ENCODE data around the gene TMEM43. TPM values are rescaled to one million over a fixed set of nuclear protein-coding genes. Genes with fewer than 3 reads are reported as not detected.

TMEM43 gene
- total and polyA plus RNA-seq, 4 donors: 44.3 to 104 (median 74.5) TPM

DNA sequence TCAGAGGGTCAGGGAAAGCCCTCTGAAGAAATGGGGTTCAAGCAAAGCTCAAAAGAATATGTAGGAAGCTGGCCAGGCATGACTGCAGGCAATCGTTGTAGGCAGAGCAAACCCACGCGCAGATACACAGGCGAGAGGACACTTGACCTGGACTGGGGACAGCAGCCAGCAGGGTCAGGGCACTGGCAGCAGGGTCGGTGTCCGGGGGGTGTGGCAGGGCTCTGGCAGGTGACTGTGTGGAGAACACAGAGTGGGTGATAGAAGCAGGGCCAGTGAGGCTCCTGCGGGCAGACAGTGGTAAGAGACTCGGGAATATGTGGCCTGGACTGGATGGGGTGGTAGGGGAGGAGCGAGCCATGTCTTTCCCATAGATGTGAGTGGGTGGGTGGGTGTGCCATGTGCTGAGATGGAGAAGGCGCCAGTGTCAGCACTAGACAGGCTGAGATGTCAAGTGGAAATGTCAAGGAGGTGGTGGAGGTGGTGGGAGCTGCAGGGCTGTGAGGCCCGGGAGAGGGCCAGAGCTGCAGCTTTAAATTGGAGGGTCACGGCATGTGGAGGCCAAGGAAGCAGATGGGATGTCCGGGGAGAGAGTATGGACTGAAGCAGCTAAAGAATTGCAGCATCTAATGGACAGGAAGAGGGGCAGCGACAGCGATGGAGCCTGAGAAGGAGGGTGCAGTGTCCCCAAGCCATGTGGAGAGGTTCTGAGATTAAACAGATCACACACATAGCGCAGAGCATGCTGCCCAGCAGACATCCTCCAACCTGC, 13.4 kb downstream of the TMEM43 start:
- H3K9ac ChIP-seq (ENCODE audit: insufficient read depth in 1 of 2, low read length in 2 of 2): no peak overlapping the region
- H3K9me3 ChIP-seq (ENCODE audit: control insufficient read depth in 4 of 4, insufficient read depth in 3 of 4, low read length in 3 of 4): no peaks in the 10 kb centered on the region
- H3K27me3 ChIP-seq (ENCODE audit: control insufficient read depth in 3 of 3, insufficient read depth in 3 of 3, low read length in 2 of 3): no peaks in the 10 kb centered on the region
- H3K36me3 ChIP-seq (ENCODE audit: control insufficient read depth in 4 of 4, insufficient read depth in 4 of 4, low read length in 4 of 4): peaks cover 15 to 75% (median 40%) of the 10 kb centered on the region in 4 donors
- no peak overlapping the region for H3K27ac ChIP-seq (ENCODE audit: low read depth in 1 of 2, low read length in 1 of 2)
- H3K4me1 ChIP-seq (ENCODE audit: control insufficient read depth in 5 of 5, insufficient read depth in 5 of 5, low read length in 5 of 5): peaks cover 0 to 8% (median 4%) of the 10 kb centered on the region in 5 donors
- ATAC-seq (ENCODE audit: insufficient read depth, low FRiP score) (no peak), DNase-seq (no peak)
- H3K4me3 ChIP-seq: no peak overlapping the region
- 90 to 94% methylated on average over 16 of the region's 16 CpGs for WGBS, 2 donors
- TF ChIP-seq CTCF (IDR thresholded peaks at IDR 0.05; ENCODE audit: control extremely low read depth, extremely low read depth): no peak

DNA sequence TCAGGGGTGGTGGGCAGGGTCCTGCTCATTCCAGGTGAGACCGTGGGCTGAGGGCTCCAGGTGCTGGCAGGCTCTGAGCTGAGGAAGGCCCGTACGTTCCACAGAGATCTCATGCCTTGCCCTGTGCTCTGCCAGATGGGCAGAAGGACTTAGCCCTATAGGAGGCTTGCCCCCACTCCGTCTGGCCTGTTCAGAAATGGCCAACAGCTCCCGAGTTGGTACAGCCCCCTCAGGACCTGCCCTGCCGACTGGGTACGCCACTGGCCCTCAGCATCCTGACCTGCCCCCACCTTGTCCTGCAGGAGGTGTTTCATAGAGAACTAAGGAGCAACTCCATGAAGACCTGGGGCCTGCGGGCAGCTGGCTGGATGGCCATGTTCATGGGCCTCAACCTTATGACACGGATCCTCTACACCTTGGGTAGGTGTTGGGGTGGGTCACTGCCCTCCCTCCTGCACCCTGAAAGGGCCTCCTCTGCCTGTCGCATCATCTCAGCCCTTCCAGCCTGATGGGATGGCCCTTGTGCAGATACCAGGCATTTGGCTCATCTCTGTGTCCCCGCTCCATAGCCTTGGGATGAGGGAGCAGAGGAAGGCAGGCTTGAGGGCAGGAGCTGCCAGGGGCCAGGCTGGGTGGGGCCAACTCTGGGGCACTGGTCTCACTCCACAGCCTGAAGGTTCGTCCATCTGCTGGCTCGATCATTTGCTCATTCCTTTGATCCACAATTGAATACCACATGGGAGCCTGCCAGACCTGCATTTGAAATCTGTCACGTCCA, 14.2 kb downstream of the TMEM43 start:
- H3K9ac ChIP-seq (ENCODE audit: insufficient read depth in 1 of 2, low read length in 2 of 2): no peak overlapping the region
- no peak for DNase-seq

GRCh38 chr3:14139771-14140170, 14.9 kb downstream of the TMEM43 start:
- H3K4me3 ChIP-seq: no peak overlapping the region
- H3K27ac ChIP-seq (ENCODE audit: low read depth in 1 of 2, low read length in 1 of 2): peak overlapping the region in 1 of 2 donors; percentile 8
- ATAC-seq (ENCODE audit: insufficient read depth, low FRiP score) (no peak), DNase-seq (no peak)
- H3K36me3 ChIP-seq (ENCODE audit: control insufficient read depth in 4 of 4, insufficient read depth in 4 of 4, low read length in 4 of 4): peaks cover 7 to 60% (median 32%) of the 10 kb centered on the region in 4 donors
- TF ChIP-seq CTCF (IDR thresholded peaks at IDR 0.05; ENCODE audit: control extremely low read depth, extremely low read depth): no peak
- no peak overlapping the region for H3K9ac ChIP-seq (ENCODE audit: insufficient read depth in 1 of 2, low read length in 2 of 2)
- no peaks in the 10 kb centered on the region for H3K9me3 ChIP-seq (ENCODE audit: control insufficient read depth in 4 of 4, insufficient read depth in 3 of 4, low read length in 3 of 4)
- peaks cover 6 to 22% (median 7%) of the 10 kb centered on the region in 5 donors for H3K4me1 ChIP-seq (ENCODE audit: control insufficient read depth in 5 of 5, insufficient read depth in 5 of 5, low read length in 5 of 5)
- 85 to 87% methylated on average over 5 of the region's 5 CpGs for WGBS, 2 donors
- no peaks in the 10 kb centered on the region for H3K27me3 ChIP-seq (ENCODE audit: control insufficient read depth in 3 of 3, insufficient read depth in 3 of 3, low read length in 2 of 3)

More for the DNA sequence above, 14.2 kb downstream of the TMEM43 start:
- TF ChIP-seq CTCF (IDR thresholded peaks at IDR 0.05; ENCODE audit: control extremely low read depth, extremely low read depth): no peak
- H3K27ac ChIP-seq (ENCODE audit: low read depth in 1 of 2, low read length in 1 of 2): no peak overlapping the region
- ATAC-seq (ENCODE audit: insufficient read depth, low FRiP score): no peak
- no peak overlapping the region for H3K4me3 ChIP-seq
- H3K27me3 ChIP-seq (ENCODE audit: control insufficient read depth in 3 of 3, insufficient read depth in 3 of 3, low read length in 2 of 3): no peaks in the 10 kb centered on the region
- peaks cover 3 to 15% (median 6%) of the 10 kb centered on the region in 5 donors for H3K4me1 ChIP-seq (ENCODE audit: control insufficient read depth in 5 of 5, insufficient read depth in 5 of 5, low read length in 5 of 5)
- H3K9me3 ChIP-seq (ENCODE audit: control insufficient read depth in 4 of 4, insufficient read depth in 3 of 4, low read length in 3 of 4): no peaks in the 10 kb centered on the region
- 87 to 92% methylated on average over 14 of the region's 14 CpGs for WGBS, 2 donors
- H3K36me3 ChIP-seq (ENCODE audit: control insufficient read depth in 4 of 4, insufficient read depth in 4 of 4, low read length in 4 of 4): peaks cover 14 to 67% (median 35%) of the 10 kb centered on the region in 4 donors

Data from lung (tissue), 12 donors.